ENCODE results near the gene RPS29.

GRCh38 chr14:49574038-49574437, 12.1 kb downstream of the RPS29 start:
- TF ChIP-seq RAD21 (IDR thresholded peaks at IDR 0.05; ENCODE audit: insufficient read depth, low read depth, low read length) (no peak), MYC (IDR thresholded peaks at IDR 0.05; ENCODE audit: insufficient read depth, insufficient read length, insufficient replicate concordance, low read length, severe bottlenecking) (no peak), CTCF (IDR thresholded peaks at IDR 0.05 in 2 of 3, conservative IDR thresholded peaks at IDR 0.05 in 1 of 3; ENCODE audit: control insufficient read depth in 2 of 3, extremely low read depth in 1 of 3, insufficient read depth in 1 of 3, low read depth in 3 of 3, low read length in 3 of 3) (no peak), CREB1 (IDR thresholded peaks at IDR 0.05; ENCODE audit: low read depth) (no peak), NR2C1 (IDR thresholded peaks at IDR 0.05) (no peak), CREM (IDR thresholded peaks at IDR 0.05; ENCODE audit: low read depth) (no peak), RFX5 (IDR thresholded peaks at IDR 0.05; ENCODE audit: low read depth, low read length) (no peak), BRCA1 (IDR thresholded peaks at IDR 0.05; ENCODE audit: low read depth, low read length) (no peak), MAX (IDR thresholded peaks at IDR 0.05; ENCODE audit: low read depth, low read length) (no peak), MEF2B (IDR thresholded peaks at IDR 0.05; ENCODE audit: partially characterized antibody, poor library complexity, severe bottlenecking) (no peak), MEF2A (IDR thresholded peaks at IDR 0.05; ENCODE audit: insufficient read depth, low read depth, low read length) (no peak), STAT3 (IDR thresholded peaks at IDR 0.05; ENCODE audit: low read depth, low read length) (no peak), NFYA (IDR thresholded peaks at IDR 0.05; ENCODE audit: borderline replicate concordance, low read depth, low read length) (no peak), SMARCA5 (IDR thresholded peaks at IDR 0.05) (no peak)

Data from GM12878 (cell line).